Breast epithelium (tissue), 4 donors: Measurements from ENCODE around the gene LTF. TPM values are rescaled to one million over a fixed set of nuclear protein-coding genes. Genes with fewer than 3 reads are reported as not detected.

Source experiments
- DNase-seq, 2 donors: peaks; one replicate each; pipeline ENCODE4 v3.0.0-alpha.2; 2019; ENCODE audit warnings: low spot score in 2 of 2
- H3K27ac ChIP-seq, 2 donors: fragments of 200-600 bp; sonication (generic) in 1 of 2; one replicate each; pipeline ENCODE4 v1.5.1; 2016 to 2019; ENCODE audit warnings: mild to moderate bottlenecking in 1 of 2
- H3K27me3 ChIP-seq, 2 donors: fragments of 200-600 bp; sonication (generic) in 1 of 2; one replicate each; pipeline versions ENCODE4 v1.5.1 to v1.6.0; 2017 to 2019; ENCODE audit warnings: control low read depth in 1 of 2, mild to moderate bottlenecking in 1 of 2
- H3K36me3 ChIP-seq: fragments of 200-600 bp; one replicate; pipeline ENCODE4 v1.5.1; 2019
- H3K4me1 ChIP-seq, 2 donors: fragments of 200-600 bp; sonication (generic); one replicate each; pipeline ENCODE4 v1.5.1; 2016 to 2019; ENCODE audit warnings: control low read depth in 1 of 2
- H3K4me3 ChIP-seq, 3 donors: fragments of 200-600 bp; sonication (generic); 1 replicate in 2 of 3; 2 replicates in 1 of 3; pipeline ENCODE4 v1.5.1; 2016 to 2019; ENCODE audit warnings: mild to moderate bottlenecking in 3 of 3, moderate library complexity in 2 of 3
- H3K9me3 ChIP-seq, 2 donors: fragments of 200-600 bp; sonication (generic) in 1 of 2; one replicate each; pipeline ENCODE4 v1.5.1; 2016 to 2019; ENCODE audit warnings: control low read depth in 1 of 2
- CTCF ChIP-seq, 3 donors: fragments of 450-650 bp; IDR thresholded peaks; one replicate each; pipeline ENCODE4 v1.5.1; 2016 to 2017; ENCODE audit warnings: antibody characterized with exemption in 3 of 3, mild to moderate bottlenecking in 3 of 3, moderate library complexity in 3 of 3
- POLR2A ChIP-seq: fragments of 450-650 bp; IDR thresholded peaks from one replicate; pipeline ENCODE4 v1.6.1; 2016; ENCODE audit warnings: antibody characterized with exemption, mild to moderate bottlenecking, moderate library complexity
- POLR2AphosphoS5 ChIP-seq, 3 donors: sonication (generic); formaldehyde crosslinking; IDR thresholded peaks; one replicate each; pipeline ENCODE4 v1.6.1; 2017; ENCODE audit warnings: antibody characterized with exemption in 3 of 3
- intact Hi-C: fragments of 100-400 bp; cut with DNase I; formaldehyde crosslinking; loops from one replicate; pipeline ENCODE4 v1.15.1; 2023; ENCODE audit warnings: low total_unique reads
- total RNA-seq, 3 donors: library from RNA; depleted of rRNA; stranded (reverse); fragments of >200 nt; gene quantifications; one replicate each; pipeline ENCODE4 v1.1.0, GENCODE V29; 2016

Gene LTF
- total RNA-seq, 3 donors from 2014 or later = 78.7 to 282 (median 190) TPM

GRCh38 chr3:46442576-46443530 lies 21.9 kb downstream of the LTF start:
- intact Hi-C loops = no loop called here
- Histone ChIP-seq H3K4me3 (no peak overlapping the region), H3K36me3 (no peaks in the 10 kb centered on the region), H3K27me3 (no peaks in the 10 kb centered on the region), H3K27ac (no peak overlapping the region), H3K4me1 (no peaks in the 10 kb centered on the region), H3K9me3 (no peaks in the 10 kb centered on the region)
- DNase-seq = no peak
- TF ChIP-seq CTCF (IDR thresholded peaks at IDR 0.05) (peak; percentile 35 to 53 (median 35)), POLR2AphosphoS5 (IDR thresholded peaks at IDR 0.05) (no peak)

GRCh38 chr3:46440531-46441294 lies 24.0 kb downstream of the LTF start:
- no peak overlapping the region for H3K4me3 ChIP-seq
- H3K9me3 ChIP-seq = no peaks in the 10 kb centered on the region
- no peak for DNase-seq
- H3K27me3 ChIP-seq = no peaks in the 10 kb centered on the region
- intact Hi-C loops = no loop called here
- H3K4me1 ChIP-seq = no peaks in the 10 kb centered on the region
- TF ChIP-seq POLR2AphosphoS5 (IDR thresholded peaks at IDR 0.05) (no peak), CTCF (IDR thresholded peaks at IDR 0.05) (no peak), POLR2A (no peak)
- no peak overlapping the region for H3K27ac ChIP-seq
- no peaks in the 10 kb centered on the region for H3K36me3 ChIP-seq

- Histone ChIP-seq H3K4me3 (no peak overlapping the region), H3K27ac (no peak overlapping the region), H3K27me3 (no peaks in the 10 kb centered on the region), H3K9me3 (no peaks in the 10 kb centered on the region), H3K4me1 (no peaks in the 10 kb centered on the region), H3K36me3 (no peaks in the 10 kb centered on the region)
- TF ChIP-seq POLR2AphosphoS5 (IDR thresholded peaks at IDR 0.05) = no peak
- TF ChIP-seq POLR2A = no peak
- TF ChIP-seq CTCF (IDR thresholded peaks at IDR 0.05) = no peak
- no peak for DNase-seq
- intact Hi-C loops = loop anchor here (1.0 kb wide), 1 partner anchor 31 kb away; no protein-coding TSS in a partner anchor
These were observed 25.9 kb downstream of the LTF start for GRCh38 chr3:46438831-46439230.

GRCh38 chr3:46435081-46435726 lies 29.5 kb downstream of the LTF start:
- H3K36me3 ChIP-seq = no peaks in the 10 kb centered on the region
- no peaks in the 10 kb centered on the region for H3K4me1 ChIP-seq
- TF ChIP-seq POLR2AphosphoS5 (IDR thresholded peaks at IDR 0.05) (no peak), CTCF (IDR thresholded peaks at IDR 0.05) (no peak), POLR2A (no peak)
- no peaks in the 10 kb centered on the region for H3K27me3 ChIP-seq
- H3K27ac ChIP-seq = no peak overlapping the region
- no peak overlapping the region for H3K4me3 ChIP-seq
- H3K9me3 ChIP-seq = no peaks in the 10 kb centered on the region
- DNase-seq = no peak
- intact Hi-C loops = no loop called here
